ENCODE data around the gene SNX15. TPM values are rescaled to one million over a fixed set of nuclear protein-coding genes. Genes with fewer than 3 reads are reported as not detected.

SNX15 gene
- total and polyA plus RNA-seq, 5 donors from 2014 or later = 9.4 to 17.4 (median 11.2) TPM

DNA sequence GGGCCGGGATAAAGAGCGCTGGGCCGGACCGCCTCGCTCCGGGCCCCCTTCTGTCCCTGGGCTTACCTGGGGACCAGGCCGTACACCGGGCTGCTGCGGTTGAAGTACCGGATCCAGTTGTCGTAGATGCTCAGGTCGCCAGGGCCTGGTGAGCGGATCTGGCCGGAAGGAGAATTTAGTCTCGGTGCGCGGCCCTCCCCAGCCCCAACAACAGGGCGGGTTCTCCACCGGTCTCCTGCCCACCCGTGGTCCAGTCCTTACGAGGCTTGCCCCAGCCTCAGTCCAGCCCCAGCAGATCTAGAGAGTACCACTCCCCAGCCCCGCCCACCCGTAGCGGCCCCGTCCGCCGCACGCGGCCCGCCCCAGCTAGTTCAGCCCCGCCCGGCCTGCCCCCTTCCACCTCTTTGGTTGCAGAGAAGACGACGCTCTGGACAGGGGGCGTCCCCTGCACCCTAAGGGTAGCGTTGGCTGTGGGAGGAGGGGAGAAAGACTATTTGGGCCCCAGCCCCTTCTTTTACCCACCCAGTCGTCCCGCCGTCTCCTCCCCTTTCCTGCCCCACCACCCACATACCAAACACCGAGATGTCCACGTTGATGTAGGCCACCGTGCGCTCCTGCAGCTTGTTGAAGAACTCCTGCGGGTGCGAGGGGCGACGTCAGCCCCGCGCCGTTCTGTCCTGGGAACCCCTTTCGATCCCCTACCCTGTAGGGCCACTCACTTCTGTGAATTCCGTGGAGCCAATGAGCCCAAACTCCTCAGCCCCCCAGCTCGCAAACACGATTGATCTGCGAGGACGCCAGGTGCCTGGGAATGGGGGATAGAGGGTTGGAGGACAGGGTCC lies 20.6 kb downstream of the SNX15 start:
- H3K4me1 Mint-ChIP-seq = peaks cover 0 to 30% (median 11%) of the 10 kb centered on the region in 4 donors
- no peaks in the 10 kb centered on the region for H3K9me3 ChIP-seq (ENCODE audit: control insufficient read depth in 2 of 2, low read length in 2 of 2)
- H3K4me1 ChIP-seq (ENCODE audit: control insufficient read depth, insufficient read depth, low read length, poor library complexity, severe bottlenecking) = peaks cover 21% of the 10 kb centered on the region
- H3K27me3 ChIP-seq (ENCODE audit: control insufficient read depth, insufficient read depth, low read length) = no peaks in the 10 kb centered on the region
- no peaks in the 10 kb centered on the region for H3K27me3 Mint-ChIP-seq
- peak overlapping the region; percentile 53 for H3K4me3 ChIP-seq (ENCODE audit: low read depth, low read length)
- peak; percentile 50 to 52 for ATAC-seq (ENCODE audit: low read depth in 2 of 2)
- peak overlapping the region; percentile 83 to 94 (median 89) for H3K4me3 Mint-ChIP-seq
- H3K27ac ChIP-seq (ENCODE audit: insufficient read depth, low read length, poor library complexity, severe bottlenecking) = peak overlapping the region; percentile 55
- H3K36me3 ChIP-seq (ENCODE audit: control insufficient read depth, insufficient read depth, low read length) = peaks cover 9% of the 10 kb centered on the region
- no peaks in the 10 kb centered on the region for H3K9me3 Mint-ChIP-seq
- H3K27ac Mint-ChIP-seq = peak overlapping the region; percentile 91 to 97 (median 96)
- DNase-seq = peak; percentile 18 to 47 (median 27)
- H3K36me3 Mint-ChIP-seq = peaks cover 5% of the 10 kb centered on the region

DNA sequence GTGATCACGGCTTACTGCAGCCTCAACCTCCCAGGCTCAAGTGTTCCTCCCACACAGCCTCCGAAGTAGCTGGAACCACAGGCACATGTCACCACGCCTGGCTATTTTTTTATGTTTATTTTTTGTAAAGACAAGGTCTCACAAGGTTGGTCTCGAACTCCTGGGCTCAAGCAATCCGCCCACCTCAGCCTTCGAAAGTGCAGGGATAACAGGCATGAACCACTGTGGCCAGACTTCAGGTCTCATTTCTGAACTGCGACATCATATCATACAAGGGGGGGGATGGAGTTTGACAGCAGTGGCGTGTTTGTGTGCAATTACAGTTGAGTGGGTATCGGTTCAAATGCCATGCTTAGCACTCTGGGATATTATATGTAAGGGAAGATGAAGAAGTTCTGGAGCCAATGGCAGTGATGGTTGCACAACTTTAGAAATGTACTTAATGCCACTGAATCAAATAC lies 24.2 kb downstream of the SNX15 start:
- Mint-ChIP-seq H3K27me3 (peaks cover 4% of the 10 kb centered on the region), H3K4me3 (no peak overlapping the region), H3K27ac (no peak overlapping the region), H3K36me3 (no peaks in the 10 kb centered on the region), H3K4me1 (peaks cover 0 to 35% (median 19%) of the 10 kb centered on the region in 4 donors), H3K9me3 (no peaks in the 10 kb centered on the region)
- Histone ChIP-seq H3K4me3 (ENCODE audit: low read depth, low read length) (no peak overlapping the region), H3K4me1 (ENCODE audit: control insufficient read depth, insufficient read depth, low read length, poor library complexity, severe bottlenecking) (peaks cover 23% of the 10 kb centered on the region), H3K9me3 (ENCODE audit: control insufficient read depth in 2 of 2, low read length in 2 of 2) (no peaks in the 10 kb centered on the region), H3K27ac (ENCODE audit: insufficient read depth, low read length, poor library complexity, severe bottlenecking) (no peak overlapping the region), H3K27me3 (ENCODE audit: control insufficient read depth, insufficient read depth, low read length) (no peaks in the 10 kb centered on the region), H3K36me3 (ENCODE audit: control insufficient read depth, insufficient read depth, low read length) (no peaks in the 10 kb centered on the region)
- no peak for ATAC-seq (ENCODE audit: low read depth in 2 of 2)
- no peak for DNase-seq

DNA sequence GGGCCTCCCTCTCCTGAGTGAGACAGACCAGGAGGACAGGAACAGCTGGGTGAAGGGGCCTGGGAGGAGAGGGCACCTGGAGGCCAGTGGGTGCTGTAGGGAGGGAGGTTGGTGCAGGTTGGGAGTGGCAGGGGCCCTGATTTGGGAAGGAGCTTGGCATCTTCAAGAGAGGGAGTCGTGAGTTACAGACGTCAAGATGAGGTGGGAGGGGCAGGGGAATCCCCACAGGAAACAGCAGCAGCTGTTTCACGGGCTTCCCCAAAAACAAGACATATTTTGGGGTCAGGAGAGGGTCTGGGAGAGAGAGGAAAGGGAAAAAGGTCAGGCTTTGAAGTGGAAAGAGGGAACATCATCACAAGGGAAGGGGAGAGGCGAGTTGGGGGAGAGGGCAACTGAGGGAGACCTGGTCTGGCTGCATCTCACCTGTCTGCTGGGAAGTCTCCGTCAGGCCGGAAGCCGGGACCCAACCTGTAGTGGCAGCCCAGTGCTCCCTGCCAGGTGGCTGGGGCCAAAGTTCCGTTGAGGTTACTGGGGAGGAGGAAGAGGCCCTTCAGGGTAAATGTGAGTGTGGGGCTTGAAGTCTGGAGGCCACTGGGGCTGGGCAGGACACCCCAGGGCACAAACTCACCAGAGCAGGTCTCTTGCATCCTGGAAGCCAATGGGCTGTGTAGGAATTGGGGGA lies 26.7 kb downstream of the SNX15 start:
- Mint-ChIP-seq H3K4me1 (peaks cover 0 to 22% (median 9%) of the 10 kb centered on the region in 4 donors), H3K9me3 (no peaks in the 10 kb centered on the region), H3K4me3 (peak overlapping the region in 3 of 4 donors; percentile 15 to 63 (median 20)), H3K27ac (peak overlapping the region; percentile 21 to 97 (median 81)), H3K27me3 (peaks cover 6% of the 10 kb centered on the region), H3K36me3 (no peaks in the 10 kb centered on the region)
- H3K9me3 ChIP-seq (ENCODE audit: control insufficient read depth in 2 of 2, low read length in 2 of 2) = no peaks in the 10 kb centered on the region
- peak overlapping the region; percentile 32 for H3K4me3 ChIP-seq (ENCODE audit: low read depth, low read length)
- H3K4me1 ChIP-seq (ENCODE audit: control insufficient read depth, insufficient read depth, low read length, poor library complexity, severe bottlenecking) = peaks cover 11% of the 10 kb centered on the region
- no peaks in the 10 kb centered on the region for H3K36me3 ChIP-seq (ENCODE audit: control insufficient read depth, insufficient read depth, low read length)
- DNase-seq (peak; percentile 11 to 50 (median 28)), ATAC-seq (ENCODE audit: low read depth in 2 of 2) (peak; percentile 51 to 52)
- H3K27me3 ChIP-seq (ENCODE audit: control insufficient read depth, insufficient read depth, low read length) = no peaks in the 10 kb centered on the region
- peak overlapping the region; percentile 49 for H3K27ac ChIP-seq (ENCODE audit: insufficient read depth, low read length, poor library complexity, severe bottlenecking)

DNA sequence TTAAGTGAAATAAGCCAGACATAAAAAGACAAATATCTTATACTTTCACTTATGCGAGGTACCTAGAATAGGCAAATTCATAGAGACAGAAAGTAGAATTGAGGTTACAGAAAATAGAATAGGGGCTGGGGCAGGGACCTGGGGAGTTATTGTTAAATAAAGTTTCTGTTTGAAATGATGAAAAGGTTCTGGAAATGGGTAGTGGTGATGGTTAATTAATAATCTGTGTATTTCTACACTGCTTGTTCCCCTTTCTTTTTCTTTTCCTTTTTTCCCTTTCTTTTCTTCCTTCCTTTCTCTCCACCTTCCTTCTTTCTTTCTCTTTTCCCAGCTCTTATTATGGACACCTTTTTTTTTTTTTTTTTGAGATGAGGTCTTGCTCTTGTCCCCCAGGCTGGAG lies 28.3 kb downstream of the SNX15 start:
- ATAC-seq (ENCODE audit: low read depth in 2 of 2) = no peak
- DNase-seq = no peak
- Histone ChIP-seq H3K27me3 (ENCODE audit: control insufficient read depth, insufficient read depth, low read length) (no peaks in the 10 kb centered on the region), H3K4me3 (ENCODE audit: low read depth, low read length) (no peak overlapping the region), H3K27ac (ENCODE audit: insufficient read depth, low read length, poor library complexity, severe bottlenecking) (no peak overlapping the region), H3K4me1 (ENCODE audit: control insufficient read depth, insufficient read depth, low read length, poor library complexity, severe bottlenecking) (peaks cover 11% of the 10 kb centered on the region), H3K9me3 (ENCODE audit: control insufficient read depth in 2 of 2, low read length in 2 of 2) (no peaks in the 10 kb centered on the region), H3K36me3 (ENCODE audit: control insufficient read depth, insufficient read depth, low read length) (no peaks in the 10 kb centered on the region)
- no peaks in the 10 kb centered on the region for H3K36me3 Mint-ChIP-seq
- H3K9me3 Mint-ChIP-seq = no peaks in the 10 kb centered on the region
- H3K27me3 Mint-ChIP-seq = peaks cover 9% of the 10 kb centered on the region
- peak overlapping the region in 1 of 4 donors; percentile 31 for H3K4me3 Mint-ChIP-seq
- peak overlapping the region in 1 of 3 donors; percentile 34 for H3K27ac Mint-ChIP-seq
- peaks cover 0 to 22% (median 11%) of the 10 kb centered on the region in 4 donors for H3K4me1 Mint-ChIP-seq

DNA sequence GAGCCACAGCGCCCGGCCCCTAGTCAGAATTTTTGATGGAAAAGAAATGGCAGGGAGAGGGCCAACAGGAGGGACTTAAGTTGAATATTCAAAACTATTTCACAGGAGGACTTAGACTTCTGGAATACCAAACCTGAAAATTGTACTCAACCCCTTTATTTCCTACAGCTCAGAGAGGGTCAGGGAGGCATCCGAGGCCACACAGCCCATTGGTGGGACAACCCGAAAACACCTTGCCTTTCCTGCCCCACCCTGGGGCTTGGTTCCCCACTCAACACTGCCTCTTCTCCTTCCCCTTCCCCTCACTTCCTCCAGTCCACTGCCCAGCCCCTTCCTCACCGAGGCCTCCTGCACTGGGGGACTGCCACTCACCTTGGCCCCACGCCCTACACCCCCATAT lies 29.8 kb downstream of the SNX15 start:
- H3K4me3 Mint-ChIP-seq = no peak overlapping the region
- H3K27ac Mint-ChIP-seq = no peak overlapping the region
- H3K36me3 Mint-ChIP-seq = no peaks in the 10 kb centered on the region
- peaks cover 0 to 22% (median 13%) of the 10 kb centered on the region in 4 donors for H3K4me1 Mint-ChIP-seq
- peaks cover 9% of the 10 kb centered on the region for H3K27me3 Mint-ChIP-seq
- DNase-seq (no peak), ATAC-seq (ENCODE audit: low read depth in 2 of 2) (no peak)
- H3K4me1 ChIP-seq (ENCODE audit: control insufficient read depth, insufficient read depth, low read length, poor library complexity, severe bottlenecking) = peaks cover 11% of the 10 kb centered on the region
- H3K36me3 ChIP-seq (ENCODE audit: control insufficient read depth, insufficient read depth, low read length) = no peaks in the 10 kb centered on the region
- no peak overlapping the region for H3K4me3 ChIP-seq (ENCODE audit: low read depth, low read length)
- no peaks in the 10 kb centered on the region for H3K9me3 Mint-ChIP-seq
- H3K27ac ChIP-seq (ENCODE audit: insufficient read depth, low read length, poor library complexity, severe bottlenecking) = no peak overlapping the region
- H3K27me3 ChIP-seq (ENCODE audit: control insufficient read depth, insufficient read depth, low read length) = no peaks in the 10 kb centered on the region
- H3K9me3 ChIP-seq (ENCODE audit: control insufficient read depth in 2 of 2, low read length in 2 of 2) = no peaks in the 10 kb centered on the region

DNA sequence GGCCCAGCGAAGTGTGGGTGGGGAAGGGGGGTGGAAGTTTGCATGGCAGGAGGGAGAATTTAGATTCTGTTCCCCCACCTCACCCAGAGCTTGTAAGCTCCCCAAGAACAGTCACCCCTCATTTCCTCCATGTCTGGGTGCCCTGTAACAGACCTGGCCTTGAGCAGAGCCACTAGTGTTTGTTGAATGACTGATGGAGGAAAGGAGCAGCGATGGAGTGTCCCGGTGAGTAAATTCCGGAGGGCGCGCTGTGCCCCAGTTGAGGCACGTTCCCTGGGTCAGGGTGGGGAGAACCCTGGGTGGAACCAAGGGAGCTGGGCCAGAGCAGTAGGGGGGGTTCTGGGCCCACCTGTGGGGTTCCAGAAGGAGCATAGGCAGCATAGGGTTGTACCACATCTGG lies 30.3 kb downstream of the SNX15 start:
- DNase-seq = no peak
- Mint-ChIP-seq H3K27me3 (peaks cover 12% of the 10 kb centered on the region), H3K4me3 (no peak overlapping the region), H3K4me1 (peaks cover 0 to 21% (median 13%) of the 10 kb centered on the region in 4 donors), H3K36me3 (no peaks in the 10 kb centered on the region), H3K27ac (no peak overlapping the region), H3K9me3 (no peaks in the 10 kb centered on the region)
- no peak for ATAC-seq (ENCODE audit: low read depth in 2 of 2)
- Histone ChIP-seq H3K9me3 (ENCODE audit: control insufficient read depth in 2 of 2, low read length in 2 of 2) (no peaks in the 10 kb centered on the region), H3K36me3 (ENCODE audit: control insufficient read depth, insufficient read depth, low read length) (no peaks in the 10 kb centered on the region), H3K27me3 (ENCODE audit: control insufficient read depth, insufficient read depth, low read length) (no peaks in the 10 kb centered on the region), H3K27ac (ENCODE audit: insufficient read depth, low read length, poor library complexity, severe bottlenecking) (no peak overlapping the region), H3K4me3 (ENCODE audit: low read depth, low read length) (no peak overlapping the region), H3K4me1 (ENCODE audit: control insufficient read depth, insufficient read depth, low read length, poor library complexity, severe bottlenecking) (peaks cover 11% of the 10 kb centered on the region)

DNA sequence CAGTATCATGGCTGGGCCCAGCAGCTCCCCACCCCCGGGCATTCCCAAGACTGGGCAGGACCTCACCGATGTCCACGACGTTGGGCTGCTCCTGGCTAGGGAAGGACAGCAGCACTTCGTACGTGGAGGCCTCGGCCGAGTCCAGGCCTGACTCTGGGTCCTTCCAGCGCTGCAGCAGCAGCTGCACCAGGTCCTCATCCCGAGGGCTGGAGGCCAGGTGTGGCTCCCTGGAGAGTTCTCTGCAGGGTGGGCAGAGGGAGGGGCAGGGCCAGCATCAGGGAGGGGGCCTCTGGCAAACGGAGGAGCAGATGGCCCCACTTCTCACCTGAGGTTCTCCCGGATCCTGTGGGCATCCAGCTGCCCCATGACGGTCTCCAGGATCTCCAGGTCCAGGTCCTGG lies 30.8 kb downstream of the SNX15 start:
- Mint-ChIP-seq H3K9me3 (no peaks in the 10 kb centered on the region), H3K36me3 (no peaks in the 10 kb centered on the region), H3K4me3 (no peak overlapping the region), H3K27me3 (peaks cover 12% of the 10 kb centered on the region), H3K27ac (no peak overlapping the region), H3K4me1 (peaks cover 0 to 18% (median 13%) of the 10 kb centered on the region in 4 donors)
- no peak overlapping the region for H3K4me3 ChIP-seq (ENCODE audit: low read depth, low read length)
- H3K9me3 ChIP-seq (ENCODE audit: control insufficient read depth in 2 of 2, low read length in 2 of 2) = no peaks in the 10 kb centered on the region
- ATAC-seq (ENCODE audit: low read depth in 2 of 2) (no peak), DNase-seq (no peak)
- H3K27me3 ChIP-seq (ENCODE audit: control insufficient read depth, insufficient read depth, low read length) = no peaks in the 10 kb centered on the region
- peaks cover 11% of the 10 kb centered on the region for H3K4me1 ChIP-seq (ENCODE audit: control insufficient read depth, insufficient read depth, low read length, poor library complexity, severe bottlenecking)
- H3K36me3 ChIP-seq (ENCODE audit: control insufficient read depth, insufficient read depth, low read length) = no peaks in the 10 kb centered on the region
- H3K27ac ChIP-seq (ENCODE audit: insufficient read depth, low read length, poor library complexity, severe bottlenecking) = no peak overlapping the region

Measured in CD4-positive, CD25-positive, alpha-beta regulatory T cell (primary cell).